GM18858 (cell line): ENCODE data around the gene CES3.
"Not testable (repeated sequence)": the region's sequence is repeated elsewhere in the genome, so short reads cannot be mapped to it uniquely, and the experiment has no call there.

Experiments used
- ATAC-seq: cut with Tn5 transposase; IDR thresholded peaks from one replicate; pipeline ENCODE4 v1.9.1; 2021; ENCODE audit not compliant: unreplicated experiment

The CES3 gene

DNA sequence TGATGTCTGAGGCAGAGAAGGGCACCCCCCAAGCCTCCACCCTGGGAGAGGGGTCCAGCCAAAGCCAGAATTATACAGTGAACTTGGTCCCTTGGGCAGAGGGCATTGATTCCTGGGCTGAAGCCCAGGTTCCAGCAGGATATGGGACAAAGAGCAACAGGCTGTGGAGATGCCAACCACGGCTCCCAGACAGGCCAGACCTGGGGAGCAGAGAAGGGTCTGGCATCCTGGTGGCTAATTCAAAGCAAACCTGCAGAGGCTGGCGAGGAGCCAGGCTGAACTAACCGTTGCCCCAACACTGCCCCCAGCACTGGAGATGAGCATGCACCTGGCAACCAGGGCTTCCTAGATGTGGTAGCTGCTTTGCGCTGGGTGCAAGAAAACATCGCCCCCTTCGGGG is 3.0 kb downstream of the CES3 start:
- ATAC-seq = no peak

GRCh38 chr16:66968847-66969246 is 7.8 kb downstream of the CES3 start:
- ATAC-seq = no peak

GRCh38 chr16:66970775-66971720 is 10.0 kb downstream of the CES3 start:
- ATAC-seq = no peak

DNA sequence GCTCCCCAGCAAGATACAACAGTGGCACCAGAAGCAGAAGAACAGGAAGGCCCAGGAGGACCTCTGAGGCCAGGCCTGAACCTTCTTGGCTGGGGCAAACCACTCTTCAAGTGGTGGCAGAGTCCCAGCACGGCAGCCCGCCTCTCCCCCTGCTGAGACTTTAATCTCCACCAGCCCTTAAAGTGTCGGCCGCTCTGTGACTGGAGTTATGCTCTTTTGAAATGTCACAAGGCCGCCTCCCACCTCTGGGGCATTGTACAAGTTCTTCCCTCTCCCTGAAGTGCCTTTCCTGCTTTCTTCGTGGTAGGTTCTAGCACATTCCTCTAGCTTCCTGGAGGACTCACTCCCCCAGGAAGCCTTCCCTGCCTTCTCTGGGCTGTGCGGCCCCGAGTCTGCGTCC is 11.9 kb downstream of the CES3 start:
- no peak for ATAC-seq

- no peak for ATAC-seq
Observed at GRCh38 chr16:66973716-66974115, 12.7 kb downstream of the CES3 start.

DNA sequence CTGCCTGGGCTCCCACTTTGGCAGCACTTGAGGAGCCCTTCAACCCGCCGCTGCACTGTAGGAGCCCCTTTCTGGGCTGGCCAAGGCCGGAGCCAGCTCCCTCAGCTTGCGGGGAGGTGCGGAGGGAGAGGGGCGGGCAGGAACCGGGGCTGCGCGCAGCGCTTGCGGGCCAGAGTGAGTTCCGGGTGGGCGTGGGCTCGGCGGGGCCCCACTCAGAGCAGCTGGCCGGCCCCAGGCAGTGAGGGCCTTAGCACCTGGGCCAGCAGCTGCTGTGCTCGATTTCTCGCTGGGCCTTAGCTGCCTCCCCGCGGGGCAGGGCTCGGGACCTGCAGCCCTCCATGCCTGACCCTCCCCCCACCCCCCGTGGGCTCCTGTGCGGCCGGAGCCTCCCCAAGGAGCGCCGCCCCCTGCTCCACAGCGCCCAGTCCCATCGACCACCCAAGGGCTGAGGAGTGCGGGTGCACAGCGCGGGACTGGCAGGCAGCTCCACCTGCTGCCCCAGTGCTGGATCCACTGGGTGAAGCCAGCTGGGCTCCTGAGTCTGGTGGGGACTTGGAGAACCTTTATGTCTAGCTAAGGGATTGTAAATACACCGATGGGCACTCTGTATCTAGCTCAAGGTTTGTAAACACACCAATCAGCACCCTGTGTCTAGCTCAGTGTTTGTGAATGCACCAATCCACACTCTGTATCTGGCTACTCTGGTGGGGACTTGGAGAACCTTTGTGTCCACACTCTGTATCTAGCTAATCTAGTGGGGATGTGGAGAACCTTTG is 13.3 kb downstream of the CES3 start:
- ATAC-seq = not testable (repeated sequence)

- not testable (repeated sequence) for ATAC-seq
Observed at GRCh38 chr16:66974932-66975246, 13.8 kb downstream of the CES3 start.

DNA sequence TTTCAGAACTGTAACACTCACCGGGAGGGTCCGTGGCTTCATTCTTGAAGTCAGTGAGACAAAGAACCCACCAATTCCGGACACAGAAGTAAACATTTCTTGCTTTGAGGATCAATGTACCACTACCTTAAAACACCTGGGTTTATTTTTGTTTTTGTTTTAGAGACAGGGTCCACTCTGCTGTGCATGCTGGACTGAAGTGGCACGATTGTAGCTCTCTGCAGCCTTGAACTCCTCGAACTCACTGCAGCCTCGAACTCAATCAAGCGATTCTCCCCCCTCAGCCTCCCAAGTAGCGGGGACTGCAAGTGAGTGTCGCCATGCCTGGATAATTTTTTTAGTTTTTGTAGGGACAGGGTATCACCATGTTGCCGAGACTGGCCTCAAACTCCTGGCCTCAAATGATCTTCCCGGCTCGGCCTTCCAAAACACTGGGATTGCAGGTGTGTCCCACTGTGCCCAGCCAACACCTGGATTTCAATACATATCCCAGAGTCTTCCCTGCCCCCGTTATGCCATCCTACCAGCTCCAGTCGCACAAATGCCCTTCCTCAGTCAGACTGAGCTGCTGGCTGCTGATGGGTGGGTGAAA is 14.3 kb downstream of the CES3 start:
- no peak for ATAC-seq

DNA sequence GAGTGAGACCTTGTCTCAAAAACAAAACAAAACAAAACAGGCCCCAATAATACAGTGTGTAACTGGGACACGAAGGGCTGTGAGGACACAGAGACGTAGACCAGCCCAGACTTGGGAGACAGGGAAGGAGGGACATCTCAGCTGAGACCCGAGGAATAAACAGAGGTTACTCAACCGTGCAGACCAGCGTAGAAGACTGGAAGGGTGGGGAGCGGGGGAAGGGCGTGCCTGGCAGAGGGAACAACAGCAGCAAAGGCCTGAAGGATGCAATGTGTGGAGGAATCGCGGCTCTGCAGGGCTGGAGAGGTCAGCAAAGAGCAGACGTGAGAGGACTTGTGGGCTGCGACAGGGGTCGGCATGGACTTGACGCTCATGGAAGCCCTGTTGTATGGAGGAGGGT is 15.7 kb downstream of the CES3 start:
- no peak for ATAC-seq

GRCh38 chr16:66977341-66978113 is 16.5 kb downstream of the CES3 start:
- ATAC-seq = no peak

- ATAC-seq = no peak
Observed at GRCh38 chr16:66979011-66979717, 18.1 kb downstream of the CES3 start.

DNA sequence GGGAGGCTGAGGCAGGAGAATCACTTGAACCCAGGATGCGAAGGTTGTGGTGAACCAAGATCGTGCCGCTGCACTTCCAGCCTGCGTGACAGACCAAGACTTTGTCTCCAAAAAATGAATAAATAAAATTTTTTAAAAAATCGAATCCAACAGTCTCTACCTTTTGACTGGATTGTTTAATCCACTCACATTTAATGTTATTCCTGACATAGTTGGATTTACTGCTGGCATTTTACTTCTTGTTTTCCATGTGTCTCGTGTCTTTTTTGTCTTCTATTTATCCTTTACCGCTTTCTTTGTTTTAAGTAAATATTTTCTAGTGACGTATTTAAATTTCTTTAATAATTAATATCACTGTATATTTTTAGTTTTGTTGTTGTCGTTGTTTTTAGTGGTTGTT is 22.0 kb downstream of the CES3 start:
- no peak for ATAC-seq

DNA sequence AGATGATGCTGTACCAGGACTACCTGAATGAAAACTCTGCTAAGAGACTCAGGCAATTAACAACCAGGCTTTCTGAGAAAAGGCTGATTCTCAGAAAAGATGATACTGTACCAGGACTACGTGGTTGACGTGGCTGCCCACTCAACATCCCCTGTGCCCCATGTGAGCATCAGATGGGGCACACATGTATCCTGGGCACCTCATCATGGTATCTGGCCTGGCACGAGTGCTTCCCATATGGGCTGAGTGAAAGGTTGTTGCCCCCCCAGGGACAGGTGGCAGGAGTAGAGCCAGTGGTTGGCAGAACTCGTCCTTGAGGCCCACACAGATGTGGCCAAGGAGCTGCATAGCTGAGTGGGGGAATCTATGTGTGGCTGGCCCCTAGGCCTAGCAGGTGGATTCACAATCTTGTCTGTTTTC is 23.8 kb downstream of the CES3 start:
- ATAC-seq = no peak

DNA sequence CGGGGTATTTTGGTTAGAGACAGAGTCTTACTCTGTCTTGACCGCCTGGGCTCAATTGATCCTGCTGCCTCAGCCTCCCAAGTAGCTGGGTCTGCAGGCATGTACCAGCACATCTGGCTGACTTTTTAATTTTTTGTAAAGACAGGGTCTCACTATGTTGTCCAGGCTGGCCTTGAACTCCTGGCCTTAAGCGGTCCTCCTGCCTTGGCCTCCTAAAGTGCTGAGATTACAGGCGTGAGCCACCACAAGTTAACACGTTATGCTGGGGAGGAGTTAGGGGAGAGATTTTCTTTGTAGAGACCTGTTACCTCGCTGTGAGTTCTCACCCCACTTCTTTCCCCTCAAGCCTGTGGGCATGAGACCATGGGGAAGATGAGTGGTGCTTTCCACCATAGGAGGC is 25.5 kb downstream of the CES3 start:
- ATAC-seq = no peak

GRCh38 chr16:66988197-66988788 is 27.2 kb downstream of the CES3 start, which contains the start of gene CES4A:
Gene CES4A (plus strand): TSS chr16:66988589. CDS start chr16:66988773, 184 bp downstream.
- no peak for ATAC-seq

DNA sequence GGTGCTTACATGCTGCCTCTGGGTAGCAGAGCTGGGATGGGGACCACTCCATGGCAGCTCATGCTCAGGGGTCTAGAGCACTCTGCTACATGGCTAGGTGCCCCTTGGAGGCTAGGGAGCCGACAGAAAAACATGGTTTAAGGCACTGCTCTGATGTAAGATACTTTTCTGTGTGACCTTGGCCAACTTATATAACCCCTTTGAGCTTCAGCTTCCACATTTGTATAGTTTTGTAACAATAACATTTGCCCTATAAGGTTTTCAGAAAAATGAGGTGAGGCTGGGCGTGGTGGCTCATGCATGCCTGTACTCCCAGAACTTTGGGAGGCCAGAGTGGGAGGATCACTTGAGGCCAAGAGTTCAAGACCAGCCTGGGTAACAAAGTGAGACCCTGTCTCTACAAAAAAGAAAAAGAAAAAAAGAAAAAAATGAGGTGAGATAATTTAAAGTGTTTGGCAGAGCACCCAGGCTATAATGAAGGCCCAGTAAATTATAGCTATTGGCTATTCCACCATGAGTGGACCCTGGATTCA is 30.5 kb downstream of the CES3 start:
- no peak for ATAC-seq

DNA sequence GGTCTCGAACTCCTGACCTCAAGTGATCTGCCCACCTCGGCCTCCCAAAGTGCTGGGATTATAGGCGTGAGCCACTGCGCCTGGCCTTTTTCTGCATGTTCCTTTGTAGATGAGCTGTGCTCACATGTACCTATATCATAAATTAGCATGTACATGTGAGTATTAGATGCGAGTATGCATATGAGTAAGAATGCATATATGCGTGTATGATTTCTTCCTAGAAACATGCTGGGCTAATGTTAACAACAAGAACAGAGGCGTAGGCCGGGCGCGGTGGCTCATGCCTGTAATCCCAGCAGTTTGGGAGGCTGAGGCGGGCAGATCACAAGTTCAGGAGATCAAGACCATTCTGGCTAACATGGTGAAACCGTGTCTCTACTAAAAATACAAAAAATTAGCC is 32.5 kb downstream of the CES3 start:
- not testable (repeated sequence) for ATAC-seq

- no peak for ATAC-seq
Observed at GRCh38 chr16:66996324-66996982, 35.4 kb downstream of the CES3 start.

GRCh38 chr16:66996983-66997358 is 35.9 kb downstream of the CES3 start:
- ATAC-seq = no peak
